ENCODE results near the gene TMEM39A. TPM values are rescaled to one million over a fixed set of nuclear protein-coding genes. Genes with fewer than 3 reads are reported as not detected.
A peak's percentile ranks its signal among the peaks of the same experiment; 100 is the strongest.

Gene TMEM39A
- total and polyA plus RNA-seq, 10 of the 15 experiments (the other 5 are each of a cell fraction or from before 2014, with no cell fraction given) = 10.8 to 44.7 (median 33.2) TPM

DNA sequence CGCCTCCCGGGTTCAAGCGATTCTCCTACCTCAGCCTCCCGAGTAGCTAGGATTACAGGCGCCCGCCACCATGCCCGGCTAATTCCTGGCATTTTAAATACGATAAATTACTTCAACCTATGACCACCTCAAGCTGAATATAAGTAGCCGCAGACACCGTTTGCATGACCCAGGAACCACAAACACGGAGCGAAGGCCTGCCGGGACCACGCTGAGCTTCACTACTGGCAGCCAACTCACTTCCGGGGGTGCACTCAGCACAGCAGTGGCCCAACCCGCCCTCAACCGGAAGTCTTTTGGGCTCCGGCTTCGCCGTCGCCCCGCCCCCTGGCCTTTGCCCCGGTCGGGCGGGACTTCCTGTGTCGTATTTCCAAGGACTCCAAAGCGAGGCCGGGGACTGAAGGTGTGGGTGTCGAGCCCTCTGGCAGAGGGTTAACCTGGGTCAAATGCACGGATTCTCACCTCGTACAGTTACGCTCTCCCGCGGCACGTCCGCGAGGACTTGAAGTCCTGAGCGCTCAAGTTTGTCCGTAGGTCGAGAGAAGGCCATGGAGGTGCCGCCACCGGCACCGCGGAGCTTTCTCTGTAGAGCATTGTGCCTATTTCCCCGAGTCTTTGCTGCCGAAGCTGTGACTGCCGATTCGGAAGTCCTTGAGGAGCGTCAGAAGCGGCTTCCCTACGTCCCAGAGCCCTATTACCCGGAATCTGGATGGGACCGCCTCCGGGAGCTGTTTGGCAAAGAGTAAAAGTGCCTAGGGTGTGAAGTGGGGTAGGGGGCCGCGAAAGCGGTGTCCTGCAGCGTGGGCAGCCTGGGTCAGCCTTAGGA lies 35.0 kb upstream of the TMEM39A start, which contains the start of gene TIMMDC1 (continued):
- TF ChIP-seq PAX8 (IDR thresholded peaks at IDR 0.05) = no peak
- TF ChIP-seq, protein P1, sequence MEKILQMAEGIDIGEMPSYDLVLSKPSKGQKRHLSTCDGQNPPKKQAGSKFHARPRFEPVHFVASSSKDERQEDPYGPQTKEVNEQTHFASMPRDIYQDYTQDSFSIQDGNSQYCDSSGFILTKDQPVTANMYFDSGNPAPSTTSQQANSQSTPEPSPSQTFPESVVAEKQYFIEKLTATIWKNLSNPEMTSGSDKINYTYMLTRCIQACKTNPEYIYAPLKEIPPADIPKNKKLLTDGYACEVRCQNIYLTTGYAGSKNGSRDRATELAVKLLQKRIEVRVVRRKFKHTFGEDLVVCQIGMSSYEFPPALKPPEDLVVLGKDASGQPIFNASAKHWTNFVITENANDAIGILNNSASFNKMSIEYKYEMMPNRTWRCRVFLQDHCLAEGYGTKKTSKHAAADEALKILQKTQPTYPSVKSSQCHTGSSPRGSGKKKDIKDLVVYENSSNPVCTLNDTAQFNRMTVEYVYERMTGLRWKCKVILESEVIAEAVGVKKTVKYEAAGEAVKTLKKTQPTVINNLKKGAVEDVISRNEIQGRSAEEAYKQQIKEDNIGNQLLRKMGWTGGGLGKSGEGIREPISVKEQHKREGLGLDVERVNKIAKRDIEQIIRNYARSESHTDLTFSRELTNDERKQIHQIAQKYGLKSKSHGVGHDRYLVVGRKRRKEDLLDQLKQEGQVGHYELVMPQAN (conservative IDR thresholded peaks at IDR 0.05) = peak; percentile 70
- peak; percentile 87 for TF ChIP-seq RUNX3 (IDR thresholded peaks at IDR 0.05; ENCODE audit: low read length)
- peak; percentile 52; the same call in 1 of the 2 replicates for TF ChIP-seq YY1 (IDR thresholded peaks at IDR 0.05; ENCODE audit: low read depth, low read length)
- TF ChIP-seq IKZF2 (IDR thresholded peaks at IDR 0.05) = peak; percentile 32 to 40; a peak in 2 of 4 replicates
- no peak for TF ChIP-seq NFIC (IDR thresholded peaks at IDR 0.05; ENCODE audit: low read depth, low read length)
- peak; percentile 88 for TF ChIP-seq TBL1XR1 (IDR thresholded peaks at IDR 0.05; ENCODE audit: low read depth, low read length)
- 0 out of 2 replicates have a peak, but pooled peaks have one; percentile 27 for TF ChIP-seq EED (IDR thresholded peaks at IDR 0.05; ENCODE audit: low read depth)
- no peak for TF ChIP-seq BRCA1 (IDR thresholded peaks at IDR 0.05; ENCODE audit: low read depth, low read length)
- TF ChIP-seq, protein P2, sequence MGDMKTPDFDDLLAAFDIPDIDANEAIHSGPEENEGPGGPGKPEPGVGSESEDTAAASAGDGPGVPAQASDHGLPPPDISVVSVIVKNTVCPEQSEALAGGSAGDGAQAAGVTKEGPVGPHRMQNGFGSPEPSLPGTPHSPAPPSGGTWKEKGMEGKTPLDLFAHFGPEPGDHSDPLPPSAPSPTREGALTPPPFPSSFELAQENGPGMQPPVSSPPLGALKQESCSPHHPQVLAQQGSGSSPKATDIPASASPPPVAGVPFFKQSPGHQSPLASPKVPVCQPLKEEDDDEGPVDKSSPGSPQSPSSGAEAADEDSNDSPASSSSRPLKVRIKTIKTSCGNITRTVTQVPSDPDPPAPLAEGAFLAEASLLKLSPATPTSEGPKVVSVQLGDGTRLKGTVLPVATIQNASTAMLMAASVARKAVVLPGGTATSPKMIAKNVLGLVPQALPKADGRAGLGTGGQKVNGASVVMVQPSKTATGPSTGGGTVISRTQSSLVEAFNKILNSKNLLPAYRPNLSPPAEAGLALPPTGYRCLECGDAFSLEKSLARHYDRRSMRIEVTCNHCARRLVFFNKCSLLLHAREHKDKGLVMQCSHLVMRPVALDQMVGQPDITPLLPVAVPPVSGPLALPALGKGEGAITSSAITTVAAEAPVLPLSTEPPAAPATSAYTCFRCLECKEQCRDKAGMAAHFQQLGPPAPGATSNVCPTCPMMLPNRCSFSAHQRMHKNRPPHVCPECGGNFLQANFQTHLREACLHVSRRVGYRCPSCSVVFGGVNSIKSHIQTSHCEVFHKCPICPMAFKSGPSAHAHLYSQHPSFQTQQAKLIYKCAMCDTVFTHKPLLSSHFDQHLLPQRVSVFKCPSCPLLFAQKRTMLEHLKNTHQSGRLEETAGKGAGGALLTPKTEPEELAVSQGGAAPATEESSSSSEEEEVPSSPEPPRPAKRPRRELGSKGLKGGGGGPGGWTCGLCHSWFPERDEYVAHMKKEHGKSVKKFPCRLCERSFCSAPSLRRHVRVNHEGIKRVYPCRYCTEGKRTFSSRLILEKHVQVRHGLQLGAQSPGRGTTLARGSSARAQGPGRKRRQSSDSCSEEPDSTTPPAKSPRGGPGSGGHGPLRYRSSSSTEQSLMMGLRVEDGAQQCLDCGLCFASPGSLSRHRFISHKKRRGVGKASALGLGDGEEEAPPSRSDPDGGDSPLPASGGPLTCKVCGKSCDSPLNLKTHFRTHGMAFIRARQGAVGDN (IDR thresholded peaks at IDR 0.05) = peak; percentile 85
- peak; percentile 50; the same call in 1 of the 2 replicates for TF ChIP-seq MYB (IDR thresholded peaks at IDR 0.05; ENCODE audit: borderline replicate concordance, low read depth, low read length)
- TF ChIP-seq, protein P3, sequence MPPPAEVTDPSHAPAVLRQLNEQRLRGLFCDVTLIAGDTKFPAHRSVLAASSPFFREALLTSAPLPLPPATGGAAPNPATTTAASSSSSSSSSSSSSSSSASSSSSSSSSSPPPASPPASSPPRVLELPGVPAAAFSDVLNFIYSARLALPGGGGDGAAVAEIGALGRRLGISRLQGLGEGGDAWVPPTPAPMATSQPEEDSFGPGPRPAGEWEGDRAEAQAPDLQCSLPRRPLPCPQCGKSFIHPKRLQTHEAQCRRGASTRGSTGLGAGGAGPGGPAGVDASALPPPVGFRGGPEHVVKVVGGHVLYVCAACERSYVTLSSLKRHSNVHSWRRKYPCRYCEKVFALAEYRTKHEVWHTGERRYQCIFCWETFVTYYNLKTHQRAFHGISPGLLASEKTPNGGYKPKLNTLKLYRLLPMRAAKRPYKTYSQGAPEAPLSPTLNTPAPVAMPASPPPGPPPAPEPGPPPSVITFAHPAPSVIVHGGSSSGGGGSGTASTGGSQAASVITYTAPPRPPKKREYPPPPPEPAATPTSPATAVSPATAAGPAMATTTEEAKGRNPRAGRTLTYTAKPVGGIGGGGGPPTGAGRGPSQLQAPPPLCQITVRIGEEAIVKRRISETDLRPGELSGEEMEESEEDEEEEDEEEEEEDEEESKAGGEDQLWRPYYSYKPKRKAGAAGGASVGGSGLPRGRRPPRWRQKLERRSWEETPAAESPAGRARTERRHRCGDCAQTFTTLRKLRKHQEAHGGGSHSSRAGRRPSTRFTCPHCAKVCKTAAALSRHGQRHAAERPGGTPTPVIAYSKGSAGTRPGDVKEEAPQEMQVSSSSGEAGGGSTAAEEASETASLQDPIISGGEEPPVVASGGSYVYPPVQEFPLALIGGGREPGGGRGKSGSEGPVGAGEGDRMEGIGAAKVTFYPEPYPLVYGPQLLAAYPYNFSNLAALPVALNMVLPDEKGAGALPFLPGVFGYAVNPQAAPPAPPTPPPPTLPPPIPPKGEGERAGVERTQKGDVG (CRISPR knock-in tag; IDR thresholded peaks at IDR 0.05) = no peak
- no peak for TF ChIP-seq STAT1 (conservative IDR thresholded peaks at IDR 0.05)
- TF ChIP-seq SMAD1 (IDR thresholded peaks at IDR 0.05; ENCODE audit: low read depth, partially characterized antibody) = no peak
- TF ChIP-seq, protein P4, sequence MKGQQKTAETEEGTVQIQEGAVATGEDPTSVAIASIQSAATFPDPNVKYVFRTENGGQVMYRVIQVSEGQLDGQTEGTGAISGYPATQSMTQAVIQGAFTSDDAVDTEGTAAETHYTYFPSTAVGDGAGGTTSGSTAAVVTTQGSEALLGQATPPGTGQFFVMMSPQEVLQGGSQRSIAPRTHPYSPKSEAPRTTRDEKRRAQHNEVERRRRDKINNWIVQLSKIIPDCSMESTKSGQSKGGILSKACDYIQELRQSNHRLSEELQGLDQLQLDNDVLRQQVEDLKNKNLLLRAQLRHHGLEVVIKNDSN (IDR thresholded peaks at IDR 0.05; ENCODE audit: borderline replicate concordance, extremely low read length, insufficient read depth, low read depth, low read length) = no peak
- peak; percentile 29; the same call in 1 of the 2 replicates for TF ChIP-seq WRNIP1 (IDR thresholded peaks at IDR 0.05; ENCODE audit: borderline replicate concordance, low read depth, low read length)
- TF ChIP-seq SIX5 (IDR thresholded peaks at IDR 0.05; ENCODE audit: low read depth, low read length, severe bottlenecking) = peak; percentile 69
- TF ChIP-seq SPI1 (IDR thresholded peaks at IDR 0.05; ENCODE audit: borderline replicate concordance, insufficient read depth, low read depth, low read length) = peak; percentile 48; the same call in 1 of the 2 replicates
- TF ChIP-seq TCF3 (IDR thresholded peaks at IDR 0.05; ENCODE audit: borderline replicate concordance, insufficient read depth, low read depth, low read length) = no peak

Measured in GM12878 (cell line).